GM06990 (cell line): Measurements from ENCODE around the gene NHERF1.

Experiments used
- DNase-seq: peaks from one replicate; pipeline ENCODE4 v3.0.0-alpha.2; 2011; ENCODE audit not compliant: insufficient read length; ENCODE audit errors: extremely low read depth
- H3K27me3 ChIP-seq: replicated peaks from 2 replicates; pipeline ENCODE4 v1.6.0; 2011; ENCODE audit warnings: low read length; ENCODE audit not compliant: control insufficient read depth, insufficient read depth
- H3K36me3 ChIP-seq: 2 replicates; pipeline ENCODE4 v1.5.1; 2011; ENCODE audit warnings: low read length; ENCODE audit not compliant: control insufficient read depth, insufficient read depth
- H3K4me3 ChIP-seq: replicated peaks from 2 replicates; pipeline ENCODE4 v1.5.1; 2011; ENCODE audit warnings: low read depth, mild to moderate bottlenecking, control low read depth, low read length
- TF ChIP-seq, protein P1 (sequence below): IDR thresholded peaks from 2 replicates; pipeline ENCODE4 v1.5.1; 2011; ENCODE audit warnings: low read length, control low read depth, mild to moderate bottlenecking, inconsistent platforms; ENCODE audit not compliant: insufficient read depth, poor library complexity, severe bottlenecking

The NHERF1 gene

GRCh38 chr17:74769266-74769855 lies 20.9 kb downstream of the NHERF1 start:
- Histone ChIP-seq H3K36me3 (peaks cover 30% of the 10 kb centered on the region), H3K27me3 (no peaks in the 10 kb centered on the region), H3K4me3 (no peak overlapping the region)
- TF ChIP-seq, protein P1, sequence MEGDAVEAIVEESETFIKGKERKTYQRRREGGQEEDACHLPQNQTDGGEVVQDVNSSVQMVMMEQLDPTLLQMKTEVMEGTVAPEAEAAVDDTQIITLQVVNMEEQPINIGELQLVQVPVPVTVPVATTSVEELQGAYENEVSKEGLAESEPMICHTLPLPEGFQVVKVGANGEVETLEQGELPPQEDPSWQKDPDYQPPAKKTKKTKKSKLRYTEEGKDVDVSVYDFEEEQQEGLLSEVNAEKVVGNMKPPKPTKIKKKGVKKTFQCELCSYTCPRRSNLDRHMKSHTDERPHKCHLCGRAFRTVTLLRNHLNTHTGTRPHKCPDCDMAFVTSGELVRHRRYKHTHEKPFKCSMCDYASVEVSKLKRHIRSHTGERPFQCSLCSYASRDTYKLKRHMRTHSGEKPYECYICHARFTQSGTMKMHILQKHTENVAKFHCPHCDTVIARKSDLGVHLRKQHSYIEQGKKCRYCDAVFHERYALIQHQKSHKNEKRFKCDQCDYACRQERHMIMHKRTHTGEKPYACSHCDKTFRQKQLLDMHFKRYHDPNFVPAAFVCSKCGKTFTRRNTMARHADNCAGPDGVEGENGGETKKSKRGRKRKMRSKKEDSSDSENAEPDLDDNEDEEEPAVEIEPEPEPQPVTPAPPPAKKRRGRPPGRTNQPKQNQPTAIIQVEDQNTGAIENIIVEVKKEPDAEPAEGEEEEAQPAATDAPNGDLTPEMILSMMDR = no peak
- no peak for DNase-seq

GRCh38 chr17:74769856-74770497 lies 21.5 kb downstream of the NHERF1 start:
- no peak overlapping the region for H3K4me3 ChIP-seq
- DNase-seq = no peak
- peaks cover 30% of the 10 kb centered on the region for H3K36me3 ChIP-seq
- H3K27me3 ChIP-seq = no peaks in the 10 kb centered on the region
- TF ChIP-seq, protein P1 = no peak

GRCh38 chr17:74770498-74771318 lies 22.3 kb downstream of the NHERF1 start:
- Histone ChIP-seq H3K4me3 (no peak overlapping the region), H3K36me3 (peaks cover 30% of the 10 kb centered on the region), H3K27me3 (no peaks in the 10 kb centered on the region)
- TF ChIP-seq, protein P1 = peak; percentile 90
- DNase-seq = peak; percentile 56

DNA sequence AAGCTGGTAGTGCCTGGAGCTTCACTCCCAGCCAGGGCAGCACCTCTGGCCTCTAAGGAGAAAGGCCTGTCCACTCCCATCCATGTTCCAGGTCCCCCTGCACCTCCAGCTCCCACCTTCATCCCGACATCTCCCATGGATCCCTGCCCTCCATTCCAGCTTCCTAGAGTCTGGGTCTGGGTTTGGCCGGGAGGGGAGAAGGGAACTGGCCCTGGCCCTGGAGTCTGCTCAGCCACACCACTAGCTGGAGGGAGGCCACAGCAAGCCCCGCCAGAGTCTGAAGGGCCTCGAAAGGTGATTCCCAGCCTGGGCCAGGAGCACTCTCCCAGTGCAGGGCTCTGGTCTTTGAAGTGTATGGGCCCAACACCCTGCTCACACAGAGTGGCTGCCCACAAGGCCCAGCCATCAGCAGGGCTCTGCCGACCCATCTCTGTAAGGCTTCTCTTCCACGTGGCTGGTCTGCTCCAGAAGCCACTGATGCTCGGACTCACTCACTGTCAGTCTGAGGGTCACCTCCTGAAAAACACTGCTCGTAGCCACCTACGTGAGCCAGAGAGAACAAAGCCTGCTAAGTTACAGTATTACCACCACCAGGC lies 23.0 kb downstream of the NHERF1 start:
- H3K36me3 ChIP-seq = peaks cover 30% of the 10 kb centered on the region
- TF ChIP-seq, protein P1 = no peak
- DNase-seq = no peak
- H3K4me3 ChIP-seq = no peak overlapping the region
- no peaks in the 10 kb centered on the region for H3K27me3 ChIP-seq

DNA sequence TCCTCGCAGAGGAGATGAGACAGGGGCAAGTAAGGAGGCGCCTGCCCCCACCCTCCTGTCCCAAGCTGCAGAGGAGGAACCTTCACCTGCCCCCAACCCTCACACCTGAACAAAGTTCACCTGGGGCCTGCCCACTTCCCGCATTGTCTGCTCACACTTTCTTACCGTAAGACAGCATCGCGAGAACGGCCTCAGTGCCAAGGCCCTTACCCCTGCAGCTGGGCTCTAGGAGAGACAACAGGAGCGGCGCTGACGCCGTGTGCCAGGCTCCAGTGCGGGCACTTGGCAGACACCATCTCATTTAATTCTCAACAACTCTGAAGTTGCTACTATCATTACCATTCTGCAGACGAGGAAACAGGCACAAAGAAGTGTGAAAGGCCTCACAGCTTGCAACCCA lies 23.6 kb downstream of the NHERF1 start:
- peaks cover 30% of the 10 kb centered on the region for H3K36me3 ChIP-seq
- H3K4me3 ChIP-seq = no peak overlapping the region
- DNase-seq = no peak
- TF ChIP-seq, protein P1 = no peak
- no peaks in the 10 kb centered on the region for H3K27me3 ChIP-seq
